PFSK-1 (cell line): ENCODE data around the gene EPO.

ENCODE experiments used
- FOXP2 ChIP-seq: optimal IDR thresholded peaks from 2 replicates; pipeline ENCODE3; 2011; ENCODE audit warnings: borderline replicate concordance, control low read depth, inconsistent platforms; ENCODE audit not compliant: insufficient read depth; ENCODE audit errors: extremely low read length, extremely low read depth
- POLR2AphosphoS5 ChIP-seq: IDR thresholded peaks from 2 replicates; pipeline ENCODE4 v1.6.1; 2012; ENCODE audit warnings: low read depth, mild to moderate bottlenecking, control low read depth, low read length, moderate library complexity
- SIN3A ChIP-seq: IDR thresholded peaks from 2 replicates; pipeline ENCODE4 v1.6.1; 2012; ENCODE audit warnings: mild to moderate bottlenecking, low read length, moderate library complexity, borderline replicate concordance; ENCODE audit not compliant: insufficient read depth
- TAF1 ChIP-seq: IDR thresholded peaks from 2 replicates; pipeline ENCODE4 v1.6.1; 2012; ENCODE audit warnings: low read length, control low read depth, borderline replicate concordance; ENCODE audit not compliant: insufficient read depth
- TF ChIP-seq, protein P1 (sequence below), 2 experiments: IDR thresholded peaks; 2 replicates each; pipeline versions ENCODE4 v1.6.1 to v1.8.0; 2011 to 2012; ENCODE audit warnings: low read depth in 2 of 2, low read length in 2 of 2, control low read depth in 1 of 2, inconsistent platforms in 1 of 2, mild to moderate bottlenecking in 1 of 2, moderate library complexity in 1 of 2; ENCODE audit not compliant: insufficient read depth in 1 of 2

The EPO gene

GRCh38 chr7:100730136-100730800 is 10.0 kb downstream of the EPO start:
- TF ChIP-seq POLR2AphosphoS5 (no peak), TAF1 (no peak), FOXP2 (no peak), SIN3A (no peak)
- TF ChIP-seq, protein P1, sequence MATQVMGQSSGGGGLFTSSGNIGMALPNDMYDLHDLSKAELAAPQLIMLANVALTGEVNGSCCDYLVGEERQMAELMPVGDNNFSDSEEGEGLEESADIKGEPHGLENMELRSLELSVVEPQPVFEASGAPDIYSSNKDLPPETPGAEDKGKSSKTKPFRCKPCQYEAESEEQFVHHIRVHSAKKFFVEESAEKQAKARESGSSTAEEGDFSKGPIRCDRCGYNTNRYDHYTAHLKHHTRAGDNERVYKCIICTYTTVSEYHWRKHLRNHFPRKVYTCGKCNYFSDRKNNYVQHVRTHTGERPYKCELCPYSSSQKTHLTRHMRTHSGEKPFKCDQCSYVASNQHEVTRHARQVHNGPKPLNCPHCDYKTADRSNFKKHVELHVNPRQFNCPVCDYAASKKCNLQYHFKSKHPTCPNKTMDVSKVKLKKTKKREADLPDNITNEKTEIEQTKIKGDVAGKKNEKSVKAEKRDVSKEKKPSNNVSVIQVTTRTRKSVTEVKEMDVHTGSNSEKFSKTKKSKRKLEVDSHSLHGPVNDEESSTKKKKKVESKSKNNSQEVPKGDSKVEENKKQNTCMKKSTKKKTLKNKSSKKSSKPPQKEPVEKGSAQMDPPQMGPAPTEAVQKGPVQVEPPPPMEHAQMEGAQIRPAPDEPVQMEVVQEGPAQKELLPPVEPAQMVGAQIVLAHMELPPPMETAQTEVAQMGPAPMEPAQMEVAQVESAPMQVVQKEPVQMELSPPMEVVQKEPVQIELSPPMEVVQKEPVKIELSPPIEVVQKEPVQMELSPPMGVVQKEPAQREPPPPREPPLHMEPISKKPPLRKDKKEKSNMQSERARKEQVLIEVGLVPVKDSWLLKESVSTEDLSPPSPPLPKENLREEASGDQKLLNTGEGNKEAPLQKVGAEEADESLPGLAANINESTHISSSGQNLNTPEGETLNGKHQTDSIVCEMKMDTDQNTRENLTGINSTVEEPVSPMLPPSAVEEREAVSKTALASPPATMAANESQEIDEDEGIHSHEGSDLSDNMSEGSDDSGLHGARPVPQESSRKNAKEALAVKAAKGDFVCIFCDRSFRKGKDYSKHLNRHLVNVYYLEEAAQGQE (IDR thresholded peaks at IDR 0.05; ENCODE audit: insufficient read depth in 1 of 2, low read depth in 2 of 2, low read length in 2 of 2) = no peak

- TF ChIP-seq SIN3A (no peak), POLR2AphosphoS5 (no peak), FOXP2 (no peak), TAF1 (no peak)
- TF ChIP-seq, protein P1 (IDR thresholded peaks at IDR 0.05; ENCODE audit: insufficient read depth in 1 of 2, low read depth in 2 of 2, low read length in 2 of 2) = no peak
Measured at GRCh38 chr7:100731937-100732636, 11.8 kb downstream of the EPO start.

- TF ChIP-seq TAF1 (no peak), FOXP2 (no peak), SIN3A (no peak), POLR2AphosphoS5 (no peak)
- TF ChIP-seq, protein P1 (IDR thresholded peaks at IDR 0.05; ENCODE audit: insufficient read depth in 1 of 2, low read depth in 2 of 2, low read length in 2 of 2) = no peak
Measured at GRCh38 chr7:100735730-100736129, 15.5 kb downstream of the EPO start.

DNA sequence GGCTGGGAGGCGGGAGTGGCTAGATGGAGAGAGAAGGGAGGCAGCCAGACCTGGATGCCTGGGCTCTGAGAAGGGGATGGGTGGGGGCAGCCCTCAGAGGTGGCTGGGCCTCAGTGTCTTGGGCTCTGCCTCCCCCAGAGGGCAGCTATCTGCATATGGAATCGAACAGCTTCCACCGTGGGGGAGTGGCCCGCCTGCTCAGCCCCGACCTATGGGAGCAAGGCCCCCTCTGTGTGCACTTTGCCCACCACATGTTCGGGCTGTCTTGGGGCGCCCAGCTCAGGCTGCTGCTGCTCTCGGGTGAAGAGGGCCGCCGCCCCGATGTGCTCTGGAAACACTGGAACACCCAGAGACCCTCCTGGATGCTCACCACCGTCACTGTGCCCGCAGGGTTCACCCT is 16.4 kb downstream of the EPO start:
- TF ChIP-seq, protein P1 (IDR thresholded peaks at IDR 0.05; ENCODE audit: insufficient read depth in 1 of 2, low read depth in 2 of 2, low read length in 2 of 2) = no peak
- TF ChIP-seq SIN3A (no peak), TAF1 (no peak), FOXP2 (no peak), POLR2AphosphoS5 (no peak)
